SK-N-MC (cell line): ENCODE measurements around the gene SP2.

Experiments used
- DNase-seq: peaks from one replicate; pipeline ENCODE4 v3.0.0-alpha.2; 2011; ENCODE audit warnings: low read depth, low spot score
- H3K27ac ChIP-seq: fragments of 200-600 bp; sonication (generic); 2 replicates; pipeline ENCODE4 v1.5.1; 2016; ENCODE audit warnings: mixed run types
- H3K36me3 ChIP-seq: fragments of 200-600 bp; sonication (generic); 2 replicates; pipeline ENCODE4 v1.6.1; 2017; ENCODE audit warnings: antibody characterized with exemption, low read length, mixed read lengths; ENCODE audit not compliant: insufficient read depth
- H3K4me3 ChIP-seq: fragments of 200-600 bp; sonication (generic); 2 replicates; pipeline ENCODE4 v1.5.1; 2016
- H3K9ac ChIP-seq: fragments of 200-600 bp; sonication (generic); 2 replicates; pipeline ENCODE4 v1.8.0; 2017; ENCODE audit warnings: mixed run types, mixed read lengths; ENCODE audit not compliant: insufficient read length
- H3K9me3 ChIP-seq: fragments of 200-600 bp; sonication (generic); 2 replicates; pipeline ENCODE4 v1.6.1; 2017; ENCODE audit warnings: low read depth, mild to moderate bottlenecking, antibody characterized with exemption, low read length, moderate library complexity, mixed read lengths
- EZH2 ChIP-seq: fragments of 200-600 bp; sonication (generic); IDR thresholded peaks from one replicate; pipeline ENCODE4 v1.6.1; 2017; ENCODE audit warnings: antibody characterized with exemption
- FOXP2 ChIP-seq: optimal IDR thresholded peaks from 2 replicates; pipeline ENCODE3; 2011; ENCODE audit warnings: mild to moderate bottlenecking, moderate library complexity; ENCODE audit not compliant: insufficient read depth; ENCODE audit errors: extremely low read length, control extremely low read depth
- POLR2AphosphoS5 ChIP-seq: IDR thresholded peaks from 2 replicates; pipeline ENCODE4 v1.6.1; 2012; ENCODE audit warnings: mild to moderate bottlenecking, low read depth, low read length, borderline replicate concordance

The SP2 gene

GRCh38 chr17:47895856-47896671 lies at the start of gene SP2:
Gene SP2, plus strand, starts transcription at chr17:47896236. Its CDS starts 51 bp downstream, at chr17:47896287.
- H3K9ac ChIP-seq, result peak within 1 kb of the TSS; percentile 98
- peak within 1 kb of the TSS; percentile 94 for H3K27ac ChIP-seq
- H3K9me3 ChIP-seq, result no peaks in the 10 kb centered on the region
- H3K36me3 ChIP-seq, result no peaks in the 10 kb centered on the region; the same call in 1 of the 2 replicates
- peak within 1 kb of the TSS; percentile 100 for H3K4me3 ChIP-seq
- TF ChIP-seq POLR2AphosphoS5, result peak; percentile 82
- no peak for TF ChIP-seq FOXP2
- no peak for TF ChIP-seq EZH2
- DNase-seq, result peak; percentile 100

GRCh38 chr17:47846716-47847340 lies 49.2 kb upstream of the SP2 start:
- H3K4me3 ChIP-seq, result no peak overlapping the region
- DNase-seq, result no peak
- H3K27ac ChIP-seq, result no peak overlapping the region
- no peak overlapping the region for H3K9ac ChIP-seq
- no peaks in the 10 kb centered on the region for H3K36me3 ChIP-seq
- no peaks in the 10 kb centered on the region for H3K9me3 ChIP-seq
- TF ChIP-seq FOXP2 (no peak), EZH2 (peak; percentile 16)

- no peak for DNase-seq
- no peaks in the 10 kb centered on the region for H3K36me3 ChIP-seq
- H3K27ac ChIP-seq, result no peak overlapping the region
- no peak overlapping the region for H3K4me3 ChIP-seq
- TF ChIP-seq EZH2, result no peak
- TF ChIP-seq FOXP2, result no peak
- TF ChIP-seq POLR2AphosphoS5, result no peak
- no peaks in the 10 kb centered on the region for H3K9me3 ChIP-seq
- H3K9ac ChIP-seq, result no peak overlapping the region
Observed at GRCh38 chr17:47847341-47848197, 48.5 kb upstream of the SP2 start.

- Histone ChIP-seq H3K36me3 (no peaks in the 10 kb centered on the region), H3K27ac (no peak overlapping the region), H3K9ac (no peak overlapping the region), H3K4me3 (no peak overlapping the region), H3K9me3 (no peaks in the 10 kb centered on the region)
- TF ChIP-seq FOXP2, result no peak
- TF ChIP-seq POLR2AphosphoS5, result no peak
- TF ChIP-seq EZH2, result no peak
- no peak for DNase-seq
Observed at GRCh38 chr17:47848198-47848513, 47.9 kb upstream of the SP2 start.

- DNase-seq, result no peak
- Histone ChIP-seq H3K27ac (no peak overlapping the region), H3K4me3 (no peak overlapping the region), H3K9ac (no peak overlapping the region), H3K9me3 (no peaks in the 10 kb centered on the region), H3K36me3 (no peaks in the 10 kb centered on the region)
- no peak for TF ChIP-seq POLR2AphosphoS5
- no peak for TF ChIP-seq FOXP2
- no peak for TF ChIP-seq EZH2
Observed at GRCh38 chr17:47850373-47850691, 45.7 kb upstream of the SP2 start.

GRCh38 chr17:47850692-47851573 lies 45.1 kb upstream of the SP2 start, which contains the start of gene SP6:
Gene SP6, minus strand, starts transcription at chr17:47851163. Its CDS starts 2,734 bp downstream, at chr17:47848429.
- H3K4me3 ChIP-seq, result no peak within 1 kb of the TSS
- TF ChIP-seq POLR2AphosphoS5, result no peak
- TF ChIP-seq FOXP2, result no peak
- TF ChIP-seq EZH2, result no peak
- H3K36me3 ChIP-seq, result no peaks in the 10 kb centered on the region
- no peak within 1 kb of the TSS for H3K27ac ChIP-seq
- DNase-seq, result no peak
- H3K9me3 ChIP-seq, result no peaks in the 10 kb centered on the region
- no peak within 1 kb of the TSS for H3K9ac ChIP-seq

GRCh38 chr17:47851764-47852112 lies 44.3 kb upstream of the SP2 start:
- no peak overlapping the region for H3K27ac ChIP-seq
- TF ChIP-seq EZH2 (no peak), FOXP2 (no peak), POLR2AphosphoS5 (no peak)
- H3K4me3 ChIP-seq, result no peak overlapping the region
- H3K9me3 ChIP-seq, result no peaks in the 10 kb centered on the region
- DNase-seq, result no peak
- no peak overlapping the region for H3K9ac ChIP-seq
- H3K36me3 ChIP-seq, result no peaks in the 10 kb centered on the region
